Activated CD8-positive, alpha-beta memory T cell treated with anti-CD3 and anti-CD28 coated beads, Interleukin-2, amount 10 ng/mL, durations not matched to agents 7 days and 5 days (primary cell): ENCODE results near the gene GMNN. TPM values are rescaled to one million over a fixed set of nuclear protein-coding genes. Genes with fewer than 3 reads are reported as not detected.
"Not testable (repeated sequence)": the region's sequence is repeated elsewhere in the genome, so short reads cannot be mapped to it uniquely, and the experiment has no call there.

Experiments used
- ATAC-seq: fragments of 150-1000 bp; cut with Tn5 transposase; one replicate; pipeline ENCODE4 v1.10.0; 2021; ENCODE audit warnings: moderate library complexity
- CTCF ChIA-PET: fragments of 350-600 bp; sonication (Branson Sonifier 250); formaldehyde crosslinking; loops from one replicate; lab custom pipeline; 2021; ENCODE audit warnings: antibody characterized with exemption; lab: Charles Lee
- DNase-seq: peaks from one replicate; pipeline ENCODE4 v3.0.0-alpha.2; 2020
- H3K27ac Mint-ChIP-seq: one replicate; pipeline ENCODE4 v1.8.0; 2021; ENCODE audit warnings: mild to moderate bottlenecking, mixed read lengths
- H3K27me3 Mint-ChIP-seq: one replicate; pipeline ENCODE4 v1.8.0; 2021; ENCODE audit warnings: mixed read lengths
- H3K36me3 Mint-ChIP-seq: one replicate; pipeline ENCODE4 v1.8.0; 2021; ENCODE audit warnings: mild to moderate bottlenecking, mixed read lengths
- H3K4me1 Mint-ChIP-seq: one replicate; pipeline ENCODE4 v1.8.0; 2021; ENCODE audit warnings: mixed read lengths
- H3K4me3 Mint-ChIP-seq: one replicate; pipeline ENCODE4 v1.8.0; 2021; ENCODE audit warnings: mild to moderate bottlenecking, moderate library complexity, mixed read lengths
- H3K9me3 Mint-ChIP-seq: one replicate; pipeline ENCODE4 v1.8.0; 2022; ENCODE audit warnings: low read depth, mixed read lengths
- total RNA-seq, 2 experiments: library from RNA; stranded (reverse); gene quantifications; one replicate each; pipeline ENCODE4 v1.2.3, GENCODE V29; 2021

GMNN gene
- total RNA-seq, 2 experiments from 2014 or later, result 90.0 to 93.6 TPM

DNA sequence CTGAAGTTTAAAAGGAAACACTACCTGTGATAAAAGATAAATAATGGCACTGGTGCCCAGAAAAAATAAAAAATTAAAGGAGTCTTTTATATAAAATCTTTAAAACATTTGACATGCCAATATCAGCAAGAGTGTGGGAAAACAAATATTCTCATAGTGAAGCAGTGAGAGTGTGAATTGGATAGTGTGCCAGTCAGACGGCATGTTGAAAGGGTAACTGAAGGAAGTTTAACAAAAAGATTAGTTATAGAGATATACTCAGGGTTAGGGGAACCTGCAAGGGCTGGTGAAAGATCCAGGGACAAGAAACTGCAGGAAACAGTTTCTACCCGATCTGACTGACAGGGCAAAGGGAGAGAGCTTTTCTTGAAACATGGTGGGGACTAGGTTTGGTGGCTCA, 22.2 kb upstream of the GMNN start:
- H3K36me3 Mint-ChIP-seq, result peaks cover 6% of the 10 kb centered on the region
- H3K9me3 Mint-ChIP-seq, result peaks cover 2% of the 10 kb centered on the region
- no peak overlapping the region for H3K4me3 Mint-ChIP-seq
- H3K27me3 Mint-ChIP-seq, result peaks cover 20% of the 10 kb centered on the region
- ATAC-seq (no peak), DNase-seq (no peak)
- peaks cover 2% of the 10 kb centered on the region for H3K4me1 Mint-ChIP-seq
- no peak overlapping the region for H3K27ac Mint-ChIP-seq
- CTCF ChIA-PET, result interaction anchor here (1.0 kb wide), 1 partner anchor 9 kb away, joined by 3 read pairs; no protein-coding TSS in a partner anchor

DNA sequence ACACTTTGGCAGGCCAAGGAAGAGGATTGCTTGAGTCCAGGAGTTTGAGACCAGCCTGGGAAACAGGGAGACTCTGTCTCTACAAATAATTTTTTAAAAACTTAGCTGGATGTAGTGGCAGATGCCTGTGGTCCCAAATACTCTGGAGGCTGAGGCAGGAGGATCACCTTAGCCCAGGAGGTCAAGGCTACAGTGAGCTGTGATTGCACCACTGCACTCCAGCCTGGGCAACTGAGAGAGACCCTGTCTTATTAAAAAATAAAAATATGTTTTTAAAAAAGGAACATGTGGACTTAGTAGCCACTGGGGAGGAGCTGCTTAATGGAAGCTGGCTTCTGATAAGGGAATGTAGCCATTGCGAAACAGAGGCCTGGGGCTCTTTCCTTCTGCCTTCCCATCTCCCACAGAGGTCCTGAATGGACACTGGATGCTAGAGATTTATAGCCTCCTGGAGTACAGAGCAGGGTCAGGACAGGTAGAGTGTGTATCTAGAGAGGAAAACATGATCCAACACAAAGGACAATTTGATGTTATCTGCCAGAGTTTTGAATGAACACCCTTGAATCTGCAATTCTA, 21.7 kb upstream of the GMNN start:
- Mint-ChIP-seq H3K27me3 (peaks cover 19% of the 10 kb centered on the region), H3K9me3 (peaks cover 2% of the 10 kb centered on the region), H3K27ac (no peak overlapping the region), H3K4me3 (no peak overlapping the region), H3K4me1 (peaks cover 2% of the 10 kb centered on the region), H3K36me3 (peaks cover 6% of the 10 kb centered on the region)
- DNase-seq (no peak), ATAC-seq (no peak)
- CTCF ChIA-PET, result interaction anchor here (1.0 to 2.3 kb wide), 2 partner anchors 9 to 171 kb away, joined by 3 to 8 read pairs; no protein-coding TSS in a partner anchor

DNA sequence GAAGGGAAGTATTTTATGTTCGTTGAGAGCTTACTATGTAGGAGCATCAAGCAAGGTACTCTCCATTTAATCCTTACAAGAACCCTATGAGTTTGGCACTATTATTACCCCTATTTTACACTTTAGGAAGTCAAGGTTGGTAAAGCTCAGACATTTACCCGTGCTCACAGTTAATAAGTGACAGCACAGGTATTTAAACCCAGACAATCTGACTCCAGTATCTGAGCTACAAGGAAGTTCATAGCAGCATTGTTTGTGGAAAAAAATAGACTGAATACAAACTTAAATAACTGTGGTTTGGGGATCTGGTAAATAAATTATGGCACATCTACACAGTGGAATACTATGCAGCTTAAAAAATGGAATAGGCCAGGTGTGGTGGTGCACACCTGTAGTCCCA, 21.2 kb upstream of the GMNN start:
- Mint-ChIP-seq H3K36me3 (peaks cover 6% of the 10 kb centered on the region), H3K27me3 (peaks cover 17% of the 10 kb centered on the region), H3K4me1 (peaks cover 2% of the 10 kb centered on the region), H3K9me3 (peaks cover 2% of the 10 kb centered on the region), H3K27ac (no peak overlapping the region), H3K4me3 (no peak overlapping the region)
- CTCF ChIA-PET, result interaction anchor here (1.0 to 2.3 kb wide), 2 partner anchors 10 to 172 kb away, joined by 3 to 8 read pairs; no protein-coding TSS in a partner anchor
- DNase-seq, result no peak
- ATAC-seq, result no peak

DNA sequence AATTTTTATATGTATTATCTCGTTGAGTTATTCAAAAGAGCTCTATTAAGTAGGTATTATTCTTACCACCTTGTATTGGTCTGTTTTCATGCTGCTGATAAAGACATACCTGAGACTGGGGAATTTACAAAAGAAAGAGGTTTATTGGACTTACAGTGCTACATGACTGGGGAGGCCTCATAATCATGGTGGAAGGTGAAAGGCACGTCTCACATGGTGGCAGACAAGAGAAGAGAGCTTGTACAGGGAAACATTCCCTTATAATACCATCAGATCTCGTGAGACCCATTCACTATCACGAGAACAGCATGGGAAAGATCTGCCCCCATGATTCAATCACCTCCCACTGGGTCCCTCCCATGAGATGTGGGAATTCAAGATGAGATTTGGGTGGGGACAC, 20.4 kb upstream of the GMNN start:
- not testable (repeated sequence) for H3K27me3 Mint-ChIP-seq, ATAC-seq, H3K9me3 Mint-ChIP-seq, H3K36me3 Mint-ChIP-seq, DNase-seq, H3K4me1 Mint-ChIP-seq, H3K27ac Mint-ChIP-seq, H3K4me3 Mint-ChIP-seq
- CTCF ChIA-PET, result interaction anchor here (1.0 to 2.3 kb wide), 3 partner anchors 11 to 173 kb away, joined by 3 to 8 read pairs (median 4); no protein-coding TSS in a partner anchor

DNA sequence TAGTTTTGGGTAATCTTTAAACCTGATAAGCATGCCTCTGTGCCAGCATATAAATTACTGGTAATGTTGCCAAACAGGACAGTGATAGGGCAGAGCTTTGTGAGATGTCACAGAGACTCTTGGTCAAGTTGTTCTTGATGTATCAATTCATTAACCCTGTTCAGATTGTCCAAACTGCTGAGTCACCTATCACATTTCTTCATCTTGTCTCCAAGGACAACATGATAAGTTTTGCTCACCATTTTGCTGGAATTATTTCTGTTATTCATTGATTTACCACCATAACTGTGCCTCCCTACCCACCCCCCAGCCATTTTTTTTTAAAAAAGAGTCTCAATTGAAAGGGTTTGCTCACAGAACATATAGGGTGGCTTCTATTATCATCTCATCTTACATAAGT, 19.5 kb upstream of the GMNN start:
- Mint-ChIP-seq H3K36me3 (peaks cover 6% of the 10 kb centered on the region), H3K4me1 (no peaks in the 10 kb centered on the region), H3K27me3 (peaks cover 9% of the 10 kb centered on the region), H3K27ac (no peak overlapping the region), H3K4me3 (no peak overlapping the region), H3K9me3 (peaks cover 2% of the 10 kb centered on the region)
- ATAC-seq (no peak), DNase-seq (no peak)
- CTCF ChIA-PET, result interaction anchor here (1.0 to 2.3 kb wide), 2 partner anchors 12 to 173 kb away, joined by 4 to 8 read pairs; no protein-coding TSS in a partner anchor

DNA sequence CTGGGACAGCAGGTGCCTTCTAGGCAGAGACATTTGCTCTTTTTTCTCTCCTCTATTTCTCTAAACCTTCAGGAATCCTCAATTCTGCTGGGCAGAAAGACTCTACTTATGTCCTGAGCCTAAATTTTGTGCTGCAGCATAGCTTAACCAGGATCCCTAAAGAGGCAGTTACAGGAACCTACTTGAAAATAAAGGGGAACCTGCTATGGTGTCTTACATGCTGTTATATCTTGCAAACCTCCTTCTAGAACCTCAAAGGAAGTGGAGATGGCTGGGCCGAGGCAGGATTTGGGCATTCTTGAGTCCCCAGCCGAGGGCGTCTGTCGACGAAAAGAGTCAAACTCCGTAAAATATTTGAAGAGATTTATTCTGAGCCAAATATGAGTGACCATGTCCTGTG, 17.1 kb upstream of the GMNN start:
- no peak overlapping the region for H3K27ac Mint-ChIP-seq
- H3K9me3 Mint-ChIP-seq, result peaks cover 2% of the 10 kb centered on the region
- no peak for ATAC-seq
- CTCF ChIA-PET, result no interaction called here
- no peaks in the 10 kb centered on the region for H3K27me3 Mint-ChIP-seq
- H3K36me3 Mint-ChIP-seq, result no peaks in the 10 kb centered on the region
- H3K4me3 Mint-ChIP-seq, result no peak overlapping the region
- DNase-seq, result no peak
- peaks cover 5% of the 10 kb centered on the region for H3K4me1 Mint-ChIP-seq

DNA sequence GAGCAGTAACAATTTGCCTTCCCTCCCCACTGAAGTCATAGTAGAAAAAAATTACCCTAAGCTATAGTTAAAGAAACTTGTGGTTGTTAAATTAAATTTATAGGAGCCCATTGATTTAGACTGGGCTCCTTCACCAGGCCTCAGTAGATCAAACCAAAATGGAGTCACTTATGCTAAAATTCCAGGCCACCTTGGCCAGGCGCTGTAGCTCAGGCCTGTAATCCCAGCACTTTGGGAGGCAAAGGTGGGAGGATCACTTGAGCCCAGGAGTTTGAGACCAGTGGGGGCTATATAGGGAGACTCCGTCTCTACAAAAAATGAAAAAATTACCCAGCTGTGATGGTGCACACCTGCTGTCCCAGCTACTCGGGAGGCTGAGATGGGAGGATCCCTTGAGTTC, 15.0 kb upstream of the GMNN start:
- Mint-ChIP-seq H3K36me3 (no peaks in the 10 kb centered on the region), H3K9me3 (peaks cover 2% of the 10 kb centered on the region), H3K27me3 (no peaks in the 10 kb centered on the region), H3K4me1 (peaks cover 5% of the 10 kb centered on the region), H3K4me3 (no peak overlapping the region), H3K27ac (no peak overlapping the region)
- no peak for DNase-seq
- ATAC-seq, result no peak
- CTCF ChIA-PET, result interaction anchor here (1.2 to 1.3 kb wide), 2 partner anchors 14 to 178 kb away, joined by 3 to 4 read pairs; no protein-coding TSS in a partner anchor

DNA sequence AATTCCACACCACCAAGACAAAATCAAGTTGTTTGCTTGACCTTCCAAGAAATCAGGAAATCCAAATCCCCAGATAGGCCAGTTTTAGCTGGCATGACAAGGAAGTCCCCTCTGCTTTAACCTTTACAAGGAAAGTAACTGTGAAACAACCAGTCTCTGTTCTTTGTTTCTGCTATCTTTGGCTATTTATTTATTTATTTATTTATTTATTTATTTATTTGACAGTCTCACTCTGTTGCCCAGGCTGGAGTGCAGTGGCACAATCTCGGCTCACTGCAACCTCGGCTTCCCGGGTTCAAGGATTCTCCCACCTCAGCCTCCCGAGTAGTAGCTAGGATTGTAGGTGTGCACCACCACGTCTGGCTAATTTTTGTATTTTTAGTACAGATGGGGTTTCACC, 14.5 kb upstream of the GMNN start:
- no peak overlapping the region for H3K4me3 Mint-ChIP-seq
- H3K9me3 Mint-ChIP-seq, result peaks cover 2% of the 10 kb centered on the region
- H3K27ac Mint-ChIP-seq, result no peak overlapping the region
- ATAC-seq (no peak), DNase-seq (no peak)
- peaks cover 7% of the 10 kb centered on the region for H3K4me1 Mint-ChIP-seq
- CTCF ChIA-PET, result interaction anchor here (1.3 kb wide), 1 partner anchor 179 kb away, joined by 4 read pairs; no protein-coding TSS in a partner anchor
- H3K36me3 Mint-ChIP-seq, result no peaks in the 10 kb centered on the region
- no peaks in the 10 kb centered on the region for H3K27me3 Mint-ChIP-seq

DNA sequence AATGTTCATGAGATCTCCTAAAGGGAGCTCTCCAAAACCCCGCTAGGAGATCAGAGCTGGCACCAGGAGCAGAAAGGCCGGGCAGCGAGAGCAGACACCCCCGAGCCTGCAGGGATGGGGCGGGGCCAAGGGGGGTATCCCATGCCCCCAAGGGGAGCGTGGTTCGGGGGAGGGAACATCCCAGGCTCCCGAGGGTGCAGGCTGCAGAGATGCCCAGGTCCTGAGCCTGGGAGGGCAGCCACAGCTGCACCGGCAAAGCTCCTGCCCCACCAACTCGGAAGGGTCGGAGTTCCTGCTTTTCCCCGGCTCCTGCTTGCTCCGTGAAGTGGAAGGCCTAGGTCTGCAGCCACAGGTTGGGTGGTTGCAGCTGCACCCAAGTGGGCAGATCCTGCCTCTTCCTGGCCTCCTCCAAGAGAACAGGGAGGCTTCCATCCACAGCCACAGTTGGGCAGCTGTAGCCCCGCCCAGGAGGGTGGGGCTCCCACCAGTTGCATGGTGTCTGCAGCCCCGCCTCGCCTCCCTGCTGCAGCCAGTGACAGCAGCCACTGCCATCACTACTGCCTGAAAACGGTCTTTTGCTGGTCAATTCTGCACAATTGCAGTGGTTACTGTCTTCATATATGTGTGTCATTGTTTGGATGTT, 13.4 kb upstream of the GMNN start:
- H3K9me3 Mint-ChIP-seq, result no peaks in the 10 kb centered on the region
- ATAC-seq (peak; percentile 30), DNase-seq (no peak)
- no peaks in the 10 kb centered on the region for H3K36me3 Mint-ChIP-seq
- no peak overlapping the region for H3K27ac Mint-ChIP-seq
- peaks cover 11% of the 10 kb centered on the region for H3K4me1 Mint-ChIP-seq
- CTCF ChIA-PET, result no interaction called here
- no peak overlapping the region for H3K4me3 Mint-ChIP-seq
- no peaks in the 10 kb centered on the region for H3K27me3 Mint-ChIP-seq

DNA sequence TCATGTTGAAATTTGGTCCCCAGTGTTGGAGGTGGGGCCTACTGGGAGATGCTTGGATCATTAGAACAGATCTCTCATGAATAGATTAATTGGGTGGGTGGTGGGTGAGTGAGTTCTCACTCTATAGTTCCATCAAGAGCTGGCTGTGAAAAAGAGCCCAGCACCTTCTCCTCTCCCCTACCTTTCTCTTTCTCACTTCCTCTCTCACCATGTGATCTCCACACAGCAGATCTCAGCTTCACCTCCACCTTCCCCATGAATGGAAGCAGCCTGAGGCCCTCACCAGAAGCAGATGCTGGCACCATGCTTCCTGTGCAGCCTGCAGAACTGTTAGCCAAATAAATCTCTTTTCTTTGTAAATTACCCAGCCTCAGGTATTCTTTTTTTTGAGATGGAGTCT, 12.9 kb upstream of the GMNN start:
- Mint-ChIP-seq H3K27me3 (no peaks in the 10 kb centered on the region), H3K36me3 (no peaks in the 10 kb centered on the region), H3K27ac (no peak overlapping the region), H3K9me3 (no peaks in the 10 kb centered on the region), H3K4me1 (peaks cover 13% of the 10 kb centered on the region), H3K4me3 (no peak overlapping the region)
- CTCF ChIA-PET, result no interaction called here
- DNase-seq, result no peak
- no peak for ATAC-seq

DNA sequence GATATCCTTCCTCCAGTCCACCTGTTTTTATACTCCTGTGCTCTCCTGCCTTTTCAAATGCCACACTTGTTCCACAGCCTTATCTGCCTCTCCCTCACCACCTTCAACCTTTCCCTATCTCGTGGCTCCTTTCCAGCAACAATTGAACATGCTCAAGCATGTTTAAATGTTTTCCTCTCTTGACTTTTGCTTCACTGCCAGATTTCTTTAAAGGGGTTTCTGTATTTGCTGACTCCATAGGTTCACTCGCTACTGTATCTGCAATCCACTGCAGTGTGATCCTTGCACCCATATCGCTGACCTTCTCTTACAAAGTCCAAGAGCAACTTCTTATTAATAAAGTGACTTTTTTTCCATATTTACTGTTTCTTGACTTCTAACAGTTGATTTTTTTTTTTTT, 11.2 kb upstream of the GMNN start:
- no peak overlapping the region for H3K27ac Mint-ChIP-seq
- no peak for ATAC-seq
- no peak for DNase-seq
- no peak overlapping the region for H3K4me3 Mint-ChIP-seq
- H3K9me3 Mint-ChIP-seq, result no peaks in the 10 kb centered on the region
- CTCF ChIA-PET, result interaction anchor here (1.2 kb wide), 1 partner anchor 183 kb away, joined by 3 read pairs; no protein-coding TSS in a partner anchor
- peaks cover 13% of the 10 kb centered on the region for H3K4me1 Mint-ChIP-seq
- H3K36me3 Mint-ChIP-seq, result no peaks in the 10 kb centered on the region
- H3K27me3 Mint-ChIP-seq, result no peaks in the 10 kb centered on the region

DNA sequence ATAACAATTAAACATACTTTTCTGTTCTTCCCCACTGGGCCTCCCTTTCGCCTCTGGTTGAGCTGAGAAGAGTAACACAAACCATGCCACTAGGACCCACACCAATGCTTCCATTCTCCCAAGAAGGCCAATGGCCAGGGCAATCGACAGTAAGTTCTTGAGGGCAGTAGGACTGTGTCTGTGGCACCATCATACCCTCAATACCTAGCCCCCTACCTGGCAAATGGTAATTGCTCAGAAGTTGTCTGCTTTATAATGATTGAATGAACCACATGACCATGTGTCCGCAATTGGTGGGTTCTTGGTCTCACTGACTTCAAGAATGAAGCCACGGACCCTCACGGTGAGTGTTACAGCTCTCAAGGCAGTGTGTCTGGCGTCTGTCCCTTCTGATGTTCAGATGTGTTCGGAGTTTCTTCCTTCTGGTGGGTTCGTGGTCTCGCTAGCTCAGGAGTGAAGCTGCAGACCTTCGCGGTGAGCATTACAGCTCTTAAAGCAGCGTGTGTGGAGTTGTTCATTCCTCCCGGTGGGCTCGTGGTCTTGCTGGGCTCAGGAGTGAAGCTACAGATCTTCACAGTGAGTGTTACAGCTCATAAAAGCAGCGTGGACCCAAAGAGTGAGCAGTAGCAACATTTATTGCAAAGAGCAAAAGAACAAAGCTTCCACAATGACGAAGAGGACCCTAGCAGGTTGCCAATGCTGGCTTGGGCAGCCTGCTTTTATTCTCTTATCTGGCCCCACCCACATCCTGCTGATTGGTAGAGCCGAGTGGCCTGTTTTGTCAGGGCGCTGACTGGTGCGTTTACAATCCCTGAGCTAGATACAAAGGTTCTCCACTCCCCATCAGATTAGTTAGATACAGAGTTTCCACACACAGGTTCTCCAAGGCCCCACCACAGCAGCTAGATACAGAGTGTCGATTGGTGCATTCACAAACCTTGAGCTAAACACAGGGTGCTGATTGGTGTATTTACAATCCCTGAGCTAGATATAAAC, 9.6 kb upstream of the GMNN start:
- H3K27ac Mint-ChIP-seq, DNase-seq, H3K27me3 Mint-ChIP-seq, ATAC-seq, H3K4me3 Mint-ChIP-seq, H3K9me3 Mint-ChIP-seq, H3K36me3 Mint-ChIP-seq: not testable (repeated sequence)
- CTCF ChIA-PET, result interaction anchor here (1.0 to 5.6 kb wide), 2 partner anchors 43 to 182 kb away, joined by 4 to 46 read pairs; no protein-coding TSS in a partner anchor
- peaks cover 13% of the 10 kb centered on the region for H3K4me1 Mint-ChIP-seq

DNA sequence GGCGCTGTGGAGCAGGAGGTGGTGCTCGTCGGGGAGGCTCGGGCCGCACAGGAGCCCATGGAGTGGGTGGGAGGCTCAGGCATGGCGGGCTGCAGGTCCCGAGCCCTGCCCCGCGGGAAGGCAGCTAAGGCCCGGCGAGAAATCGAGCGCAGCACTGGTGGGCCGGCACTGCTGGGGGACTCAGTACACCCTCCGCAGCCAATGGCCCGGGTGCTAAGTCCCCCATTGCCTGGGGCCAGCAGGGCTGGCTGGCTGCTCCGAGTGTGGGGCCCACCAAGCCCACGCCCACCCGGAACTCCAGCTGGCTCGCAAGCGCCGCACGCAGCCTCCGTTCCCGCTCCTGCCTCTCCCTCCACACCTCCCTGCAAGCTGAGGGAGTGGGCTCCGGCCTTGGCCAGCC, 8.8 kb upstream of the GMNN start:
- CTCF ChIA-PET, result interaction anchor here (1.2 to 5.6 kb wide), 3 partner anchors 183 to 194 kb away, joined by 4 to 46 read pairs (median 4); no protein-coding TSS in a partner anchor
- not testable (repeated sequence) for H3K4me3 Mint-ChIP-seq, DNase-seq, ATAC-seq, H3K27ac Mint-ChIP-seq, H3K36me3 Mint-ChIP-seq, H3K27me3 Mint-ChIP-seq, H3K9me3 Mint-ChIP-seq
- peaks cover 13% of the 10 kb centered on the region for H3K4me1 Mint-ChIP-seq
